Body of pancreas (tissue), 4 donors: ENCODE measurements around the gene VPS37B. TPM values are rescaled to one million over a fixed set of nuclear protein-coding genes. Genes with fewer than 3 reads are reported as not detected.
A peak's percentile ranks its signal among the peaks of the same experiment; 100 is the strongest.

Experiments
- ATAC-seq: fragments of 150-250 bp; one replicate; pipeline ENCODE4 v1.9.1; 2016
- DNase-seq, 4 donors: peaks; one replicate each; pipeline ENCODE4 v3.0.0-alpha.2; 2019
- H3K27ac ChIP-seq, 4 donors: fragments of 200-600 bp; sonication (generic); 1 replicate in 3 of 4; 2 replicates in 1 of 4; pipeline versions ENCODE4 v1.5.1 to v1.6.1; 2016 to 2019; ENCODE audit warnings: mild to moderate bottlenecking in 1 of 4, mixed read lengths in 1 of 4, moderate library complexity in 1 of 4
- H3K27me3 ChIP-seq, 2 donors: fragments of 200-600 bp; sonication (generic); one replicate each; pipeline ENCODE4 v1.6.0; 2016; ENCODE audit warnings: mild to moderate bottlenecking in 1 of 2
- H3K36me3 ChIP-seq, 2 donors: fragments of 200-600 bp; sonication (generic); replicated peaks in 1 of 2; 2 replicates each; pipeline ENCODE4 v1.5.1; 2016; ENCODE audit warnings: low read depth in 2 of 2; ENCODE audit not compliant: insufficient read depth in 1 of 2
- H3K4me1 ChIP-seq: fragments of 200-600 bp; sonication (generic); one replicate; pipeline ENCODE4 v1.6.0; 2016
- H3K4me3 ChIP-seq, 2 donors: fragments of 200-600 bp; sonication (generic); 1 replicate in 1 of 2; 2 replicates in 1 of 2; pipeline ENCODE4 v1.5.1; 2016 to 2019
- H3K9me3 ChIP-seq, 3 donors: fragments of 200-600 bp; sonication (generic); 1 replicate in 2 of 3; 2 replicates in 1 of 3; pipeline ENCODE4 v1.5.1; 2016
- CTCF ChIP-seq, 7 experiments: fragments of 450-650 bp in 4 of 7; fragments of 200-600 bp in 3 of 7; sonication (generic) in 3 of 7; IDR thresholded peaks; one replicate each; pipeline ENCODE4 v1.5.1; 2016 to 2019; ENCODE audit warnings: antibody characterized with exemption in 7 of 7
- POLR2A ChIP-seq, 3 donors: fragments of 450-650 bp; IDR thresholded peaks; one replicate each; pipeline ENCODE4 v1.6.1; 2016; ENCODE audit warnings: antibody characterized with exemption in 3 of 3, mild to moderate bottlenecking in 2 of 3
- WGBS, 2 donors: methylation state at CpG; one replicate each; pipeline ENCODE4 v1.1.5; 2017; 5-methylcytosine and 5-hydroxymethylcytosine counted together
- intact Hi-C: fragments of 100-400 bp; cut with DNase I; formaldehyde crosslinking; loops from one replicate; pipeline ENCODE4 v1.15.1; 2023
- total RNA-seq, 2 donors: library from RNA; depleted of rRNA; stranded (reverse); fragments of >200 nt; gene quantifications; one replicate each; pipeline ENCODE4 v1.1.0, GENCODE V29; 2016

VPS37B gene
- total RNA-seq, 2 donors from 2014 or later = 18.7 to 46.8 TPM

GRCh38 chr12:122867691-122868461, 28.0 kb downstream of the VPS37B start:
- 12 to 30% methylated on average over 13 to 33 of the region's 33 CpGs for WGBS, 2 donors
- ATAC-seq (peak; percentile 77), DNase-seq (peak; percentile 93 to 96 (median 95))
- Histone ChIP-seq H3K36me3 (no peaks in the 10 kb centered on the region), H3K27me3 (no peaks in the 10 kb centered on the region), H3K4me1 (peaks cover 95% of the 10 kb centered on the region), H3K9me3 (no peaks in the 10 kb centered on the region), H3K27ac (peak overlapping the region; percentile 72 to 89 (median 82)), H3K4me3 (no peak overlapping the region)
- intact Hi-C loops = no loop called here
- TF ChIP-seq CTCF (IDR thresholded peaks at IDR 0.05) (peak in 5 of 7 experiments; percentile 35 to 67 (median 44)), POLR2A (IDR thresholded peaks at IDR 0.05) (peak in 2 of 3 donors; percentile 59 to 60)

GRCh38 chr12:122866950-122867607, 28.8 kb downstream of the VPS37B start:
- DNase-seq = peak in 1 of 4 donors; percentile 55
- H3K36me3 ChIP-seq = no peaks in the 10 kb centered on the region
- WGBS, 2 donors = 66 to 74% methylated on average over 24 to 29 of the region's 36 CpGs
- no peak for ATAC-seq
- H3K27me3 ChIP-seq = no peaks in the 10 kb centered on the region
- TF ChIP-seq POLR2A (IDR thresholded peaks at IDR 0.05) (no peak), CTCF (IDR thresholded peaks at IDR 0.05) (no peak)
- peaks cover 95% of the 10 kb centered on the region for H3K4me1 ChIP-seq
- H3K9me3 ChIP-seq = no peaks in the 10 kb centered on the region
- intact Hi-C loops = no loop called here
- no peak overlapping the region for H3K4me3 ChIP-seq
- peak overlapping the region; percentile 72 to 89 (median 82) for H3K27ac ChIP-seq

- H3K27ac ChIP-seq = peak overlapping the region in 3 of 4 donors; percentile 72 to 89 (median 83)
- TF ChIP-seq POLR2A (IDR thresholded peaks at IDR 0.05) (no peak), CTCF (IDR thresholded peaks at IDR 0.05) (no peak)
- H3K4me3 ChIP-seq = no peak overlapping the region
- peak; percentile 54 to 73 (median 66) for DNase-seq
- peaks cover 95% of the 10 kb centered on the region for H3K4me1 ChIP-seq
- no peak for ATAC-seq
- 62 to 80% methylated on average over 10 to 17 of the region's 17 CpGs for WGBS, 2 donors
- H3K27me3 ChIP-seq = no peaks in the 10 kb centered on the region
- H3K9me3 ChIP-seq = no peaks in the 10 kb centered on the region
- intact Hi-C loops = no loop called here
- H3K36me3 ChIP-seq = no peaks in the 10 kb centered on the region
These were observed 29.5 kb downstream of the VPS37B start for GRCh38 chr12:122866379-122866778.

- intact Hi-C loops = no loop called here
- Histone ChIP-seq H3K4me3 (no peak overlapping the region), H3K36me3 (no peaks in the 10 kb centered on the region), H3K9me3 (no peaks in the 10 kb centered on the region), H3K27me3 (no peaks in the 10 kb centered on the region), H3K27ac (peak overlapping the region; percentile 15 to 89 (median 78)), H3K4me1 (peaks cover 95% of the 10 kb centered on the region)
- ATAC-seq (peak; percentile 26), DNase-seq (peak; percentile 75 to 87 (median 78))
- 44 to 49% methylated on average over 29 to 43 of the region's 43 CpGs for WGBS, 2 donors
- TF ChIP-seq POLR2A (IDR thresholded peaks at IDR 0.05) (no peak), CTCF (IDR thresholded peaks at IDR 0.05) (peak; percentile 31 to 69 (median 58))
These were observed 30.4 kb downstream of the VPS37B start for GRCh38 chr12:122865268-122866231.
